ENCODE measurements around the gene PPP2R5E. TPM values are rescaled to one million over a fixed set of nuclear protein-coding genes. Genes with fewer than 3 reads are reported as not detected.
"Not testable (repeated sequence)": the region's sequence is repeated elsewhere in the genome, so short reads cannot be mapped to it uniquely, and the experiment has no call there.

Gene PPP2R5E
- total RNA-seq (10 to 100 TPM; 16.2 to 44.2 (median 37.6) TPM), polyA plus RNA-seq (10 to 100 TPM in 1 of 2 donors, 1 to 10 TPM in 1; 6.2 to 18.6 TPM)
- long read RNA-seq, donor 1, full-length matches to known transcripts: 51 of 85 reads
- long read RNA-seq, donor 1, partial matches to known transcripts: 11 of 85 reads
- long read RNA-seq, donor 1, other reads (novel, unspliced or antisense): 23 of 85 reads
- long read RNA-seq, donor 2, full-length matches to known transcripts: 56 of 82 reads
- long read RNA-seq, donor 2, partial matches to known transcripts: 14 of 82 reads
- long read RNA-seq, donor 2, other reads (novel, unspliced or antisense): 12 of 82 reads
- long read RNA-seq, donor 3, full-length matches to known transcripts: 71 of 125 reads
- long read RNA-seq, donor 3, partial matches to known transcripts: 8 of 125 reads
- long read RNA-seq, donor 3, other reads (novel, unspliced or antisense): 46 of 125 reads

DNA sequence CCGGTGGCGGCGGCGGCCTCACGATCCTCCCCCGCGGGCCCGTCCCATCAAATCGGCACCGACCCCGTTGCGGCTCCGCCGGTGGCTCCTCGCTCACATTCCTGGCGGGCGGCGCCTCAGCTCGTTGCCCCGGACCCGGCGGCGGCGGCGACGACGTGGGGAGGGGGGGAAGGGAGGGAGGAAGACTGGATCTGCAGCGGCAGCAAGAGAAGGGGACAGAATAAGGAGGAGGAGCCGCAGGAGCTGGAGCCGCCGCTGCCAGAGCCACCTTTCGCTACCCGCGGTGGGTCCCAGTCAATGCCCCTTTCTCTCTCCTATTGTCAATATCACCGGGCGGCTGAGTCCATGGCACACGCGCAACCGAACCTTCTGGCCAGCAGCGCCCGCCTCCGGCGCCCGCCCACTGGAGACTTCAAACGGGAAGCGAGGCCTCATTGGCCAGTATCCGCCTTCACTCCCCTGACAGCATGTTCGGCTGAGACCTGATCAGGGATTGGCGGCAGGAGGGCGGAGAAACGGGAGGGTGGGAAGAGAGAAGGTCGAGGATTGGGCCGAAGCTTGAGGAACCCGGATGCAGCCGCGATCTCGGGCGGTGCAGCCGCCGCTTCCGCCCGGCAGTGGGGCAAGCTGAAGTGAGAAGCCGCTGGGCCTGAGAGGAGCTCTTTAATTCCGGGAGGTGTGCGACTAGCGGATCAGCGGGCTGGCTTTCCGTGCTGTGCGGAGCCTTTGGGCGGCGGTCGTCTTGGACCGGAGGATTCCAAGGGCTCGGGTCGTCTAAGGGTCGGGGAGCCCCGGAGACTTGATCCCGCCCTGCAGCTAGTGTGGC, at the start of gene PPP2R5E:
Gene PPP2R5E, minus strand, starts transcription at position 378 of the 826 bp plus-strand sequence. CDS start 3,692 bp downstream, outside the sequence.
- H3K27ac ChIP-seq: peak within 1 kb of the TSS; percentile 54 to 96 (median 92)
- intact Hi-C loops (cut with DNase I): loop anchor here (1.0 to 10.0 kb wide), 16 partner anchors 51 to 368 kb away; partner anchors contain the start of gene WDR89 (in 6 of the 10)
- ATAC-seq: peak; percentile 99 to 100 (median 100)
- H3K27me3 ChIP-seq: no peaks in the 10 kb centered on the region
- DNase-seq: peak; percentile 98 to 99 (median 99)
- H3K4me3 ChIP-seq: peak within 1 kb of the TSS; percentile 83 to 100 (median 94)
- H3K36me3 ChIP-seq: peaks cover 0 to 19% (median 14%) of the 10 kb centered on the region in 9 donors
- TF ChIP-seq, protein P1, sequence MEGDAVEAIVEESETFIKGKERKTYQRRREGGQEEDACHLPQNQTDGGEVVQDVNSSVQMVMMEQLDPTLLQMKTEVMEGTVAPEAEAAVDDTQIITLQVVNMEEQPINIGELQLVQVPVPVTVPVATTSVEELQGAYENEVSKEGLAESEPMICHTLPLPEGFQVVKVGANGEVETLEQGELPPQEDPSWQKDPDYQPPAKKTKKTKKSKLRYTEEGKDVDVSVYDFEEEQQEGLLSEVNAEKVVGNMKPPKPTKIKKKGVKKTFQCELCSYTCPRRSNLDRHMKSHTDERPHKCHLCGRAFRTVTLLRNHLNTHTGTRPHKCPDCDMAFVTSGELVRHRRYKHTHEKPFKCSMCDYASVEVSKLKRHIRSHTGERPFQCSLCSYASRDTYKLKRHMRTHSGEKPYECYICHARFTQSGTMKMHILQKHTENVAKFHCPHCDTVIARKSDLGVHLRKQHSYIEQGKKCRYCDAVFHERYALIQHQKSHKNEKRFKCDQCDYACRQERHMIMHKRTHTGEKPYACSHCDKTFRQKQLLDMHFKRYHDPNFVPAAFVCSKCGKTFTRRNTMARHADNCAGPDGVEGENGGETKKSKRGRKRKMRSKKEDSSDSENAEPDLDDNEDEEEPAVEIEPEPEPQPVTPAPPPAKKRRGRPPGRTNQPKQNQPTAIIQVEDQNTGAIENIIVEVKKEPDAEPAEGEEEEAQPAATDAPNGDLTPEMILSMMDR (IDR thresholded peaks at IDR 0.05): peak in 1 of 12 donors; percentile 3
- TF ChIP-seq POLR2A (IDR thresholded peaks at IDR 0.05): peak in 1 of 2 donors; percentile 87
- peaks cover 0 to 26% (median 21%) of the 10 kb centered on the region in 12 donors for H3K4me1 ChIP-seq
- WGBS, 4 donors: 0 to 1% (median 0%) methylated on average over 27 to 78 of the region's 78 CpGs
- no peaks in the 10 kb centered on the region for H3K9me3 ChIP-seq

GRCh38 chr14:63583046-63583445, 39.9 kb upstream of the PPP2R5E start:
- H3K27ac ChIP-seq; H3K4me3 ChIP-seq; H3K9me3 ChIP-seq; H3K36me3 ChIP-seq; DNase-seq; H3K4me1 ChIP-seq; H3K27me3 ChIP-seq; ATAC-seq; intact Hi-C loops (cut with DNase I): not testable (repeated sequence)
- WGBS, 4 donors: 88 to 91% (median 90%) methylated on average over 8 of the region's 8 CpGs

- TF ChIP-seq POLR2A (IDR thresholded peaks at IDR 0.05): no peak
- TF ChIP-seq, protein P1 (IDR thresholded peaks at IDR 0.05): no peak
- DNase-seq (no peak), ATAC-seq (no peak)
- H3K36me3 ChIP-seq: no peaks in the 10 kb centered on the region
- intact Hi-C loops (cut with DNase I): no loop called here
- H3K27ac ChIP-seq: no peak overlapping the region
- H3K4me1 ChIP-seq: no peaks in the 10 kb centered on the region
- H3K27me3 ChIP-seq: no peaks in the 10 kb centered on the region
- no peak overlapping the region for H3K4me3 ChIP-seq
- no peaks in the 10 kb centered on the region for H3K9me3 ChIP-seq
- 47 to 54% (median 49%) methylated on average over 4 of the region's 4 CpGs for WGBS, 4 donors
Observed at GRCh38 chr14:63581491-63581890, 38.3 kb upstream of the PPP2R5E start.

- intact Hi-C loops (cut with DNase I): no loop called here
- 82 to 100% (median 97%) methylated on average over 1 of the region's 1 CpG for WGBS, 4 donors
Observed at GRCh38 chr14:63578300-63578699, 35.1 kb upstream of the PPP2R5E start.

More at GRCh38 chr14:63578300-63578699, 35.1 kb upstream of the PPP2R5E start:
- Histone ChIP-seq H3K9me3 (no peaks in the 10 kb centered on the region), H3K4me1 (no peaks in the 10 kb centered on the region), H3K36me3 (no peaks in the 10 kb centered on the region), H3K4me3 (no peak overlapping the region), H3K27ac (no peak overlapping the region), H3K27me3 (no peaks in the 10 kb centered on the region)
- no peak for TF ChIP-seq POLR2A (IDR thresholded peaks at IDR 0.05)
- TF ChIP-seq, protein P1 (IDR thresholded peaks at IDR 0.05): no peak
- ATAC-seq: no peak
- no peak for DNase-seq
